ENCODE results near the gene GRIN1. TPM values are rescaled to one million over a fixed set of nuclear protein-coding genes. Genes with fewer than 3 reads are reported as not detected.

The GRIN1 gene
- total and polyA plus RNA-seq, 2 of the 13 experiments (the other 11 are each of a cell fraction or from before 2014, with no cell fraction given): 0.13 TPM; not detected in 1

GRCh38 chr9:137200311-137201204 lies 61.6 kb downstream of the GRIN1 start, which contains the start of gene TPRN (continued):
- TF ChIP-seq IKZF1 (IDR thresholded peaks at IDR 0.05) (no peak), GATA4 (IDR thresholded peaks at IDR 0.05; ENCODE audit: borderline replicate concordance, low read depth) (0 out of 2 replicates have a peak, but pooled peaks have one; percentile 15), ZNF530 (CRISPR knock-in tag; IDR thresholded peaks at IDR 0.05; ENCODE audit: low read depth) (no peak), NCOA5 (CRISPR knock-in tag; IDR thresholded peaks at IDR 0.05) (no peak), ZNF142 (CRISPR knock-in tag; IDR thresholded peaks at IDR 0.05) (peak; percentile 50; the same call in 1 of the 2 replicates), ZNF570 (CRISPR knock-in tag; IDR thresholded peaks at IDR 0.05; ENCODE audit: borderline replicate concordance) (no peak), ZNF263 (CRISPR knock-in tag; IDR thresholded peaks at IDR 0.05) (0 out of 2 replicates have a peak, but pooled peaks have one; percentile 27), SCMH1 (CRISPR knock-in tag; IDR thresholded peaks at IDR 0.05; ENCODE audit: borderline replicate concordance) (no peak), TFDP1 (CRISPR knock-in tag; IDR thresholded peaks at IDR 0.05; ENCODE audit: borderline replicate concordance) (peak; percentile 63; the same call in 1 of the 2 replicates), ZNF775 (CRISPR knock-in tag; IDR thresholded peaks at IDR 0.05; ENCODE audit: borderline replicate concordance) (no peak), FOXK2 (IDR thresholded peaks at IDR 0.05) (no peak), KLF16 (CRISPR knock-in tag; IDR thresholded peaks at IDR 0.05) (peak in 1 of 2 experiments; percentile 86; a peak in 2 of 4 replicates), GRHL1 (CRISPR knock-in tag; conservative IDR thresholded peaks at IDR 0.05) (no peak), PRDM10 (CRISPR knock-in tag; IDR thresholded peaks at IDR 0.05; ENCODE audit: low read depth) (peak; percentile 70), ONECUT2 (CRISPR knock-in tag; IDR thresholded peaks at IDR 0.05) (no peak), YEATS2 (CRISPR knock-in tag; IDR thresholded peaks at IDR 0.05; ENCODE audit: borderline replicate concordance) (peak; percentile 79; the same call in 1 of the 2 replicates)

Data from HepG2 (cell line).